Fibroblast of pulmonary artery (primary cell): ENCODE measurements around the gene DOHH.
"Not testable (repeated sequence)": the region's sequence is repeated elsewhere in the genome, so short reads cannot be mapped to it uniquely, and the experiment has no call there.

Experiments
- DNase-seq: peaks from one replicate; pipeline ENCODE4 v3.0.0-alpha.2; 2010; ENCODE audit warnings: low read depth
- H3K4me3 ChIP-seq: replicated peaks from 2 replicates; pipeline ENCODE4 v1.5.1; 2011; ENCODE audit warnings: low read depth, mild to moderate bottlenecking, control low read depth, low read length, moderate library complexity
- CTCF ChIP-seq: IDR thresholded peaks from 2 replicates; pipeline ENCODE4 v1.5.1; 2011; ENCODE audit warnings: mild to moderate bottlenecking, control low read depth, low read length, inconsistent platforms; ENCODE audit errors: missing control alignments

The DOHH gene

GRCh38 chr19:3534375-3535234 lies 34.1 kb upstream of the DOHH start:
- no peak overlapping the region for H3K4me3 ChIP-seq
- no peak for DNase-seq
- TF ChIP-seq CTCF, result no peak

GRCh38 chr19:3533563-3534216 lies 33.2 kb upstream of the DOHH start:
- DNase-seq, result no peak
- no peak for TF ChIP-seq CTCF
- H3K4me3 ChIP-seq, result no peak overlapping the region

GRCh38 chr19:3533033-3533432 lies 32.6 kb upstream of the DOHH start:
- no peak overlapping the region for H3K4me3 ChIP-seq
- TF ChIP-seq CTCF, result no peak

GRCh38 chr19:3532154-3532786 lies 31.8 kb upstream of the DOHH start:
- no peak for DNase-seq
- no peak for TF ChIP-seq CTCF
- no peak overlapping the region for H3K4me3 ChIP-seq

More at GRCh38 chr19:3533033-3533432, 32.6 kb upstream of the DOHH start:
- no peak for DNase-seq

GRCh38 chr19:3531716-3532115 lies 31.2 kb upstream of the DOHH start:
- H3K4me3 ChIP-seq, result no peak overlapping the region
- no peak for TF ChIP-seq CTCF
- DNase-seq, result no peak

- TF ChIP-seq CTCF, result no peak
- no peak overlapping the region for H3K4me3 ChIP-seq
- no peak for DNase-seq
Observed at GRCh38 chr19:3530389-3530788, 29.9 kb upstream of the DOHH start.

GRCh38 chr19:3529299-3529698 lies 28.8 kb upstream of the DOHH start:
- DNase-seq, H3K4me3 ChIP-seq: not testable (repeated sequence)
